Fibroblast of pulmonary artery (primary cell): ENCODE data around the gene RHCG.

Experiments used
- DNase-seq: peaks from one replicate; pipeline ENCODE4 v3.0.0-alpha.2; 2010; ENCODE audit warnings: low read depth
- H3K4me3 ChIP-seq: replicated peaks from 2 replicates; pipeline ENCODE4 v1.5.1; 2011; ENCODE audit warnings: low read depth, mild to moderate bottlenecking, control low read depth, low read length, moderate library complexity
- CTCF ChIP-seq: IDR thresholded peaks from 2 replicates; pipeline ENCODE4 v1.5.1; 2011; ENCODE audit warnings: mild to moderate bottlenecking, control low read depth, low read length, inconsistent platforms; ENCODE audit errors: missing control alignments

Gene RHCG

GRCh38 chr15:89530976-89531375 lies 34.6 kb upstream of the RHCG start:
- TF ChIP-seq CTCF = no peak
- H3K4me3 ChIP-seq = no peak overlapping the region
- no peak for DNase-seq

- no peak for TF ChIP-seq CTCF
- no peak overlapping the region for H3K4me3 ChIP-seq
- DNase-seq = no peak
Measured at GRCh38 chr15:89528757-89529352, 32.5 kb upstream of the RHCG start.

GRCh38 chr15:89526601-89527441 lies 30.4 kb upstream of the RHCG start:
- DNase-seq = no peak
- H3K4me3 ChIP-seq = no peak overlapping the region
- TF ChIP-seq CTCF = no peak

GRCh38 chr15:89526181-89526580 lies 29.8 kb upstream of the RHCG start:
- H3K4me3 ChIP-seq = no peak overlapping the region
- no peak for TF ChIP-seq CTCF
- DNase-seq = no peak

GRCh38 chr15:89524184-89524583 lies 27.8 kb upstream of the RHCG start:
- DNase-seq = no peak
- TF ChIP-seq CTCF = no peak
- H3K4me3 ChIP-seq = no peak overlapping the region

- TF ChIP-seq CTCF = no peak
- DNase-seq = no peak
- no peak overlapping the region for H3K4me3 ChIP-seq
Measured at GRCh38 chr15:89523101-89523500, 26.7 kb upstream of the RHCG start.
